Fibroblast of skin of back (primary cell): ENCODE measurements around the gene DAGLA.

Experiments
- DNase-seq: peaks from one replicate; pipeline ENCODE4 v3.0.0-alpha.2; 2013

Gene DAGLA

GRCh38 chr11:61747192-61747966, 67.2 kb downstream of the DAGLA start:
- peak; percentile 49 for DNase-seq

- no peak for DNase-seq
These were observed 67.7 kb downstream of the DAGLA start for GRCh38 chr11:61747967-61748285.

GRCh38 chr11:61749591-61750217, 69.5 kb downstream of the DAGLA start:
- no peak for DNase-seq

GRCh38 chr11:61750631-61751273, 70.6 kb downstream of the DAGLA start:
- no peak for DNase-seq

GRCh38 chr11:61751384-61751783, 71.2 kb downstream of the DAGLA start:
- no peak for DNase-seq

DNA sequence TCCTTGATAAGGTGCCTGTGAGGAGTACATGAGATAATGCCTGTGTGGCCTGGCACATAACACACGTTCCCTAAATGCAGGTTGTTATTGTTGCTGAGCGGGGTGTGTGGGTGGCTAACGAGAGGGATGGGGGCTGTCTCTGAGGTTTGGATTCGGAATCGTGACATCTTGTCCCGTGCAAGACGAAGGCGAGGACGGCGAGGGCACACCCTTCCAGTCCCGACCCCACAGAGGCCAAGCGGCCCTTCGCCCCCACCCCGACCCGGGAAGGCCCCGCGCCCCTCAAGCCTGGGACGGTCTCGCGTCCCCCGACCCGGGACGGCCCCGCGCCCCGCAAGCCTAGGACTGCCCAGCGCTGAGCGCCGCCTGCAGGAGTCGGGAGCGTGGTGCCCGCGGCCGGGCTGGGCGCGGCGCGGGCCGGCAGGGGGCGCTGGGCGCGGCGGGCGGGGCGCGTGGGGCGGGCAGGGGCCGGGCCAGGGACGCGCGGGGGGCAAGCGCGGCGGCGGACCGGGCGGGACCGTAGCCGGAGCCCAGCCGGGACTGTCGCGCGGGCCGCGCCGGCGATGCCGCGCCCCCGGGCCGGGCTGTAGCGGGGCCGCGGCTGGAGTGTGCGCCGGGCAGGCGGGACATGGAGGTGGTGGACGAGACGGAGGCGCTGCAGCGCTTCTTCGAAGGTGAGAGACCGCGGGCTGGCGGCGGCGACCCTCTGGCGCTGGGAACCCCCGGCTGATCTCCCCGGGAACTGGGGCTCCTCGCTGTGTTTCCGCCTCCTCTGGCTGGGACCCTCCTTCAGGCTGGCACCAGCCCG, 72.1 kb downstream of the DAGLA start, which contains the start of gene MYRF:
Gene MYRF (plus strand): TSS at position 520 of the 808 bp plus-strand sequence. CDS start 109 bp downstream, at position 629.
- DNase-seq = peak; percentile 57

- DNase-seq = no peak
These were observed 72.8 kb downstream of the DAGLA start for GRCh38 chr11:61752925-61753521.

DNA sequence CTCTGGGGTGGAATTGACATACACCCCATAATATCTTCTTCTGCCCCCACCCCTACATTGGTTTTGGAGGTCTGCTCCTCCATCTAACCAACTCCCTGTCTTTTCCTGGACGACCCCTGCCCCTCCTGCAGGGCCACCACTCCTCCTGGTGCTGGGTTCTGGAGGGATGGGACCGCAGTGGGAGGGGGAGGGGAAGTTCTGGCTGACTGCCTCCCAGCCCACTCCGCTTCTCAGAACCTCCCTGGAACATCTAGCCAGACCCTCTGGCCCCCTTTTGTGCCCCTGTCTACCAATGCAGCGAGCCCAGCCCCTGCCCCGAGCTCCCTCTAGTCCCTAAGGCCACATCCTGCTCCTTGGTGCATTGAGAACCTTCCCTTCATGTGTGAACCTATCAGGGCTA, 73.5 kb downstream of the DAGLA start:
- DNase-seq = no peak

GRCh38 chr11:61754534-61755482, 74.6 kb downstream of the DAGLA start:
- DNase-seq = peak; percentile 64

DNA sequence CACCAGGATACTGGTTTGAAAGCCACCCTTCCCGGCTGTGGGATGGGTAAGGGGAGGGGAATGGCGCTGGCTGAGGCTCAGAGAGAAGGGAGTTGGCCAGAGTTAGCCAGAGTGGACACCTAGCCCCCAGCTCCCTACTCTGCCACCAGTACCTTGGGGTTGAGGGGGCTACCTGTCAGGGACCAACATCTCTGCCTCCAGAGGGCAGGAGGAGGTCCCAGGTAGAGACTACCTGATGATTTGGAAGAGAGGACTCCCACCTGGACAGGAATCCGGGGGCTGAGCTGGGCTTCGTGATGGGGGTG, 75.9 kb downstream of the DAGLA start:
- no peak for DNase-seq

DNA sequence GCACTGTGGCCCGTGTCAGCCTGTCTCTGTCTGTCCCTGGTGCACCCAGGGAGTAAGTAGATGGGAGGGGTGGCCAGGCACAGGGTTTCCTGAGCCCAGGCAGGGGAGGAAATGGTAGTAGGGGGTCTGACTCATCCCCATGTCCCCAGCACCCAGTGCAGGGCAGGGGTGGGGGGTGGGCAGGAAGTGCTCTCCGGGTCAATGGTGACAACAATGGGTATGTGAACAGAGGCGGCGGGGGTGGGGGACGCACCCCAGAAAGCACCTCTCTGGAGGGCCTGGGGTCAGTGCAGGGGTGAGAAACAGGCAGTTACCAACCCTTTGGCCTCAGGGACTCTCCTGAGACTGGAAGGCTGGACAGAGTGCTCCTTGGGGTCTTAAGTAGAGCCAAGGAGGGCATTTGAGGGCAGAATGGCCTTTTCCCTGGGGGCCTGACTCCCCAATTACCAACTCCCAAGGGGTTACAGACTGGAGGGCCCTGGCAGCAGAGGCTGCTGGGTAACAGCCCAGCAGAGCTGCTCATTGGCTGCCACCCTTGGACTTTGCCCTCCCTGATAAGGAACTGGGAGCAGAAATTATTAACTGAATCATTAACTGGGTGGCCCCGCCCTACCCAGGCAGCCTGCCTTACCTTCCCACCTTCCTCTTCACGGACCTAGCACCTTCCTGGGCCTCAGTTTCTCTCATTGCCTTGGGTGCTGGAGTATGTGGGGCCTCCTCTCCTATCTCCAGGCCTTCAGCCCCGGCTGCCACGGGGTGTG, 76.4 kb downstream of the DAGLA start:
- peak; percentile 88 for DNase-seq

DNA sequence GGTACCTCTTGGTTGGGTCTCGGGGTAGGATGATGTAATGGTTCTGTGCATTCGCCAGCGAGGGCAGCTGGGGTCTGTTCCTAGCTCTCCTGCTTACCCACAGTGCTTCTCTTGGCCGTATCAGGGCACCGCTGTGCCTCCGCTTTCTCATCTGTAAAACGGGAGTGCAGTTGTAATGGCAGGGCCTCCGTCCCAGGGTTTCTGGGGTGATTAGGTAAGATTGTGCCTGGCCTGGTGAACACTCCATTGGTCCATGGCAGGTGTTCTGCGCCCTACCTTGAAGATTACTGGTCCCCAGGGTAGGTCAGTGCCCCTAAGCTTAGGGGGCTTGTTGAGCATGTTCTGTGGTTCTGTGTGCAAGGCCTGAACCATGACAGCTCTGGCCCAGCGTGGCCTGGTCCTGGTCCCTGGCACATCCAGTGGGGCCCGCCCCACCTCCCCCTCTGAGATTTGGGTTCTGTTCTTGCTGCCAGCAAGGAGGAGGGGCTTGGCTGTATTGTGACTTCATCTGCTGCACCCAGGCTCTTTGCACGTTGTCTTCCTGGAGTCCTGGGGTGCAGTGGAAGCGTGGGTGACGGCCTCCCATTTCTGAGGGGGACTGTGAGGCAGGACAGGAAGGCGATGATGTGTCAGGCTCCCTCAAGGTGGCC, 77.1 kb downstream of the DAGLA start:
- no peak for DNase-seq

DNA sequence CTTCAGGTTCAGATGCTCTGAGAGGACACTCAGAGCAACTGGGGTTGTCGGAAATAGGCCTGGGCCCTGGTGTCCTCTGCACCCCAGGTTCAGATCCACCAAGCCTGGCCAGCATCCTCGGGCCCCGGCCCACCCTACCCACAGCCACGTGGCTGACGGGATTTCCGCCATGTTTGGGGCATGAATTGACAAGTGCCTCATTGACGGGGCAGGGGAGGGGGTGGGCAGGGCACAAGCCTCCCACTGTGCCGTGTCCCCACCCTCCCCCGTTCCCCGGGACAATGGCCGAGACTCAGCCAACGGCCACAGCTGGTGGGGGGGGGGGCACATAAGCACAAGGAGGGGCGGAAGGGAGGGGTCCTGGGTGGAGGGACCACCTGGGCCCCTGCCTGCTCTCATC, 80.8 kb downstream of the DAGLA start:
- no peak for DNase-seq

- DNase-seq = no peak
These were observed 81.4 kb downstream of the DAGLA start for GRCh38 chr11:61761440-61762222.

DNA sequence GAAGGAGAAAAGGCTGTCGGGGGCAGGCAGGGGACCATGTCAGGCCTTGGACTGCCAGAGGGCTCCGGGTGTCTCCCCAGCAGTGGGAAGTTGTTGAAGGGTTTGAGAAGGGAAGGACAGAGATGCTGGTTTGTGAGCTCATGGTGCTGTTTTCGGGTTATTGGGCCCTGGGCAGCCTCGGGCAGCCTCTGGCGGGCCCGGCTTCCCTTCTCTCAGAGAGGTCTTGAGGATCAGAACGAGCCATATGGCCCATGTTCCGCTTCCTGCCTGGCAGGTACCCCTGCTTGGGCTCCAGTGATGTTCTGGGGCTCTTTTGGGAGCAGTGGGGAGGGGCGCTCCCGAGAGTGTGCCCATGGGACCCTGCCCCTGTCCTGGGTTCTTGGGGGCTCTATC, 82.0 kb downstream of the DAGLA start:
- no peak for DNase-seq

DNA sequence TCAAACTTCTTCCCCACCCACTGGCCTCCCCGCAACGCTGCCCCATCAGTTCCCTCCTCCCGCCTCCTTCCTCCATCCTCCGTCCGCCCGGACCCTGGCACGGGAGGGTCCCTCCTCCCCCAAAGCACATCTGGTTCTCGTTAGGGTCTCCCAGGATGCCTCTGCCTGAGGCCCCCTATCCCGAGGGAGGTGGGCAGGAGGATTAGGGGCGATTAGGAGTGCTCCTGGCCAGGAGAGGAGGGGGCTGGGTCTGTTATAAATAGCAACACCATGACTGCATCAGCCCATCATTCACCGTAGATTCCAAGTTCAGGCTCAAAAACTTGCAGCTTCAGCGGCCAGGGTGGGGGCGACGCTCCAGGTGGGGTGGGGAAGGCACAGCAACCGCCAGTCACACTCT, 82.6 kb downstream of the DAGLA start:
- DNase-seq = no peak

- DNase-seq = no peak
These were observed 83.9 kb downstream of the DAGLA start for GRCh38 chr11:61763930-61764605.

DNA sequence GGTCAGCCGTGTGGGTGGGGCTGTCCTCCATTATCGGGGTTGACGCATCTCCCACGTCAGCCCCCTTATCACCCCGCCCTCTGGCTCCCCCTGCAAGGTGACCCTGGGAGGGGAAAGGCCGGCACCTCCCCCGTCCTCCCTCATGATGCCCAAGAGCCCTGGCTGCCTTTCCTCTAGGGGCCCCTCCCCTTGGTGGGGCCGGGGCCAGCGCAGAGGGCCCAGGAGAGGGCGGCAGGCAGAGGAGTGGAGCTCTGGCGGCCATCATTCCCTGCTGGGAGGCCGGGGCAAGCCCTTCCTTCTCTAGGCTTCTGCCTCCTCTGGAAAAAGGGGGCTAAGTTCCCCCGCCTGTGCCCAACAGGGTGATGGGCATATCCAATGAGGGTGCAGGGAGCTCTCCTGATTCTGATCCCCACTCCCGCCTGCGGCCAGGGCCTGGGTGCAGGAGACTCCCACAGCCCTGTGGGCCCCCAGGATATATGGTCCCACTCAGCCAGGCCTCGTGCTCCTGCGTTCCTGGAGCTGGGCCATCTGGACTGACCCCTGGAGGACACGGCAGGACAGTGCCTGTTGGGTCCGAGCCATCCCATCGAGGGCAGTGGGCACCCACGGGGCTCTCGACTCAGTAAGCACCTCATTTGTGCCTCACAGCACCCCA, 84.5 kb downstream of the DAGLA start:
- DNase-seq = no peak
